GM19467 (cell line): Measurements from ENCODE around the gene MEP1A.

Source experiments
- ATAC-seq: cut with Tn5 transposase; IDR thresholded peaks from one replicate; pipeline ENCODE4 v1.9.1; 2021; ENCODE audit warnings: mild to moderate bottlenecking, moderate library complexity; ENCODE audit not compliant: unreplicated experiment

Gene MEP1A

DNA sequence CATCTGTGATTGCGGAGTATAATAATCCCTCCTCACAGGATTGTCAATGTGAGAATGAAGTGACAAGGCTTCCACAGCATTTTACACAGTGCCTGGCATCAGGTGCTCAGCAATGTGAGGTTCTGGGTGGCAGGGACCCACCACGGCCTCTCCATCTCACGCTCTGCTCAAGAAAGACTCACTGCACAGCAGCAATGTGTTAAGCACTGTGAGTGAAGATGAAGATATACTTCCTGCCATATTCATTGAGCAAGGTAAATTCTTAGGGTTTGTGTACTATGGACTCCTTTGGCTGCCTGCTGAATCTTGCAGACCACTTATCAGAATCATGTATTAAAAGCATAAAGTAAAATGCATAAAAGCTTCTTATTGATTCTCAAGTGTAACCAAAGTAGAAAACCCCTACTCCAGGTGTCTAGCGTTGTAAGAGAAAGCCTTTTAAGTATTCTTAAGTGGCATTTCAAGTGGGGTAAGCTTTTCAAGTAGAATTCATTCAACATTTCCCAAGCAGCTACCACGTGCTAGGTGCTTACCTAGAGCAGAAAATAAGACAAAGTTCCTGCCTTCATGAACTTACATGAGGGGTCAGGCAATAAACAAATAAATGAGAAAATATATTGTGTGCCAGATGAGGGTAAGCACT, 17.0 kb upstream of the MEP1A start:
- ATAC-seq = no peak

DNA sequence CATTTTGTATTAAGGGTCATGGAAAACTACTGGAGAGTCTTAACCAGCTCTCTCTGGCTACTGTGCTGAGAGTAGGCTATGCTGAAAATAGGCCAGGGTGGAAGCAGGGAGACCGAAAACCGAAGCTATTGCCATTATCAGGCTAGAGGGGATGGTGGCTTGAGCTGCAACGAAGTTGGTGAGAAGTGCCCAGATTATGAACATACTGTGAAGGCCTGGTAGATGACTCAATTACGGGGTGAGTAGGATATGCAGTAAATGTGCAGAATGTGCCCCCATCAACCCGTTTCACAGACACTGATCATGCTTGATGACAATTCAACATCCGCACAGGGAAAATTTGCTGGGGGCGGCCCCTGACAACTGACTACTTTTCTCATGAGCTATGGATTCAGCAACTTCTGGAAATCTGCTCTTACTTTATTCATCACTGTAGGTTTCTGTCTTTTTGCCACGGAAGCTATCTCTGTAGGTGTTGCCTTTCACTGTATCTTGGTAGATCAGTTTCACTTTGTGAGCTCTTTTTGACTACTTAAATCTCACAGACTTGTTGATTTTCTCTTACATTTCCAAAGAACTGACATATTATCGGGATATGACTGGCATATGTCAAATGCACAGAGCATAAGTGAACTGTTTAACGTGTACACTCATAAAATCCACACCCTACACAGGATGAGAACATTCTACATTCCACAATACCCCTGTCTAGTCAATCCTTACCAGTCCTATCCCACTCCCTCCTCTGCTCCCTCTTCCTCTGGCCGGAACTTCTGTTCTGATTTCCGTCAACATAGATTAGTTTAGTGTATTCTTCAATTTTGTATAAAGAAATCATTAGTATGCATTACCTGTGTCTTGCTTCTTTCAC, 15.5 kb upstream of the MEP1A start:
- no peak for ATAC-seq

DNA sequence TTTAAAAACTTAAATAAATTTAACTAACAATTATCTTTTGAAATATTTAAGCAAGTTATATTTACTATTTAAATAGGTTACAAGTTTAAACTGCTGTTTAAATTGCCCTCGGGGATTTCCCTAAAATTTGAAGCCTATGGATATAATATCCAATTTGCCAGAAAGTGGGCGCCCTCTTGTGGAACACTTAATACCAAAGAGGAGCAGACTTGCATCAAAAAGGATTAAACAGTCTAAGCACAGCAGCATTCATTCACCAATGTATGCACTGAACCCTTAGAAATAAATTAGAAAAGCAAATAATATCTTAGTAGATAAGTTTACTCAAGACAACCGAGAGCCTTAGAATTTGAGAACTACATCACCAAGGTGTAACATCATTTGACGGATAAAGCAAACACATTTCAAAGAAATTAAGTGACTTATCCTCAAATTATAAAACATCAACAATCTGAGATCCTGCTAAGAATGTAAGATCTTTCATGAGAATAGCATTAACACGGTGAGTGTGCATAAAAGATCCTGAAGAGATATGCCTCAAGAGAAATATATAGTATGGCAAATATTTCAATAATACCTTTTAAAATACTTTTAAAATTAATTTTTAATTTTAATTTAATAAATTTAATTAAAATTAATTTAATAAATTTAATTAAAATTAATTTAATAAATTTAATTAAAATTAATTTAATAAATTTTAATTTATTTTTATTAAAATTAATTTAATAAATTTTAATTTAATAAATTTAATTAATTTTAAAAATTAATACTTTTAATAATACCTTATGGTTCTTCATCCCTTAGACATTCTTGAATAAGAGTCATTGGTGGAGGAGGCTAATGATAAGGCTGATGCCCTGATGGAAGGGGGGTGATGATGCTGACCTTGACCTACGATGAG, 11.5 kb upstream of the MEP1A start:
- ATAC-seq = no peak

DNA sequence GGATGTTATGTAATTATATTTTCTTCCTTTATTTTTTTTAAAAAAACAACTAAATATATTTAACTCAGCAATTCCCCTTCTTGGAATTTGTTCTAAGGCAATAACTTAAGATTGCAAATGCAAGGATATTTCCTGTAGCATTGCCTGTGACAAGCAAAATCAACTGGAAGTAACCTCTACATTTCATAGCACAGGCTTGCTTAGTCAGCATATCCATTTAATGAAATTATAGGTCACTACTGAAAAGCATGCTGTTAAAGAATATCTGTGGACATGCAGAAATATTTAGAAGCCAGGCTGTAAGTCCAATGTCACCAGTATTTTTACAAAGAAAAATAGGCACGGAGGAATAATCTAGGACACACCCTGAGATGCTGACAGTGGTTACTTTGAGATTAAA, 8.7 kb upstream of the MEP1A start:
- no peak for ATAC-seq

DNA sequence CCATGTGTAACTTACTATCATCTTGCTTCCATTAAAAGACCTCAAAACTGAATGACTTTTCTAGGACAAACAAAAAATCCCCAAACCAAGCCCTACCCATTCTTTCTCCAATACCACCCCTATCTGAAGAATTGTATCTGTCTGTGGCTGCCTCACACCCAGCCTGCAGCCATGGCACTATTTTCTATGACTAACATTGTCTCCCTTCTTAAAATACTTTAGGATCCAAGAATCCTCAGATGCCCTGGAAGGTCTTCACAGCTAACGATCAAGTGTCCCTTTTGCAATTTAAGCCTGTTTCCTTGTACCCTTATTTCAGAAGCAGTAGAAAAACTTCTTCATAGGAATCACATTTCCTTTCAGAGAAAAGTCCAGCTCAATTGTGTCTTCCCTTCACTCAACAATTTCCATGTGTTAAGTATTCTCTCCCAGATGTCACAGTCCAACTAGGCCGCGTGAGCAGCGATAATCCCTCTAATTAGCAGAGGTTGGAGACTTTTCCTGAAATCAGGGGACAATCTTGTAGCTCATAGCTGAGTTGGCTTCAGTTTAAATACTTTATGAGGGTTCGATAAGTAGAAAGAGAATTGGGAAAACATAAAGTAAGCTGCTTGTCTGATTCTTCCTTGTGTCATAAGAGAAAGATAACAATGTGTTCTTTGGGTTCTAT, 5.2 kb upstream of the MEP1A start:
- ATAC-seq = no peak

DNA sequence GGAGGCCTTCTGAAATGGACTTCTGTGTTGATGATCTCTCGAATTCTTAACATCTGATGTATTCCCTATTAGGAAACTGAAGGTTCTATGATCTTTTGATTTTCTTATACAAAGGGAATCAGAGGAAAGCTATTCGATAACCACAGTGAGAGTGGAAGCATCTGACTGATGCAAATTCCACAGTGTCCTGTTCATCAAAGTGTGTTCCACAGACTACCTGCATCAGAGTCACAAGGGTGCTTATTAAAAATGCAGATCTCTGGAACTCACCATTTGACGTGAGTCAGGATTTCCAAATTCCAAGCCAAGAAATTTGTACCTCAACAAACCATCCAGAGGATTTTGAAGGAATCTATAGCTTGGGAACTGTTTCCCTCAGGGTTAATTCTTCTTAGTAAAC, 4.4 kb upstream of the MEP1A start:
- ATAC-seq = no peak

DNA sequence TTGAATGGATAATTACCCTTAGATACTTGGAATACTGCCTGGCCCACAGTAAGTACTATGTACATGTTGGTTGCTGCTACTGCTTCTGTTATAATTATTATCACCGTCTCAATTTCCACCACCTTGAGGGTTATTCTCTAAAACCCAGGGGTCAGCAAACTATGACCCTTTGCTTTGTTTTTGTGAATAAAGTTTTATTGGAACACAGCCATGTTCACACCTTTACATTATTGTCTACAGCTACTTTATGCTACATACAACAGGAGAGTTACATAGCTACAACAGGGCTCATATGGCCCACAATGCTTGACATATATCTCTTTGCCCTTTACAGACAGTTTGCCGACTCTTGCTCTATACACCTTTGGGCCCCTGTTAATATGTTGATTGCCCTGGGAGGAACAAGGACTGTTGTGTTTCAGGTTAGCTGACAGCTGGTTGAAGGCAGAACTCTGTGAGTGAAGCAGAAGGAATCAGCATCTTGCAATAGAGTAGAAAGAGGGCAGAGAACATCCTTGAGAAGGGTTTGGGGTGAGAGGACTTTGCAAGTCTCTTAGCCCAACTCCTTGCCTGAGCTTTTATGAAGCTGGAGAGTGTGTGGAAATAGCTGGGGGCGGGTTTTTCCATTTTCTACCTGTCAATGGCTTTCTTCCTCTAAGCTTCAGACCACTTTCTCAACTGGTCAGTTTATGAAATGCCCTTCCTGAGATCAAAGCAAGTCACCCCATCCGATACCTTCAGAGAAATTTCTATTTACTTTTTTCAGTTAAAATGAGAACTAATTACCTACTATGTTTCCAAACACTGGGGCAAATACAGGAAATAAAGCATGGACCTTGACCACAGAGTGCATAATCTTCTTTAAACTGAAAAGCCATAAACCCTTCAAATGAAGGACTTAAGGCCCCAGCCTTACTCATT, 3.5 kb upstream of the MEP1A start:
- ATAC-seq = no peak

DNA sequence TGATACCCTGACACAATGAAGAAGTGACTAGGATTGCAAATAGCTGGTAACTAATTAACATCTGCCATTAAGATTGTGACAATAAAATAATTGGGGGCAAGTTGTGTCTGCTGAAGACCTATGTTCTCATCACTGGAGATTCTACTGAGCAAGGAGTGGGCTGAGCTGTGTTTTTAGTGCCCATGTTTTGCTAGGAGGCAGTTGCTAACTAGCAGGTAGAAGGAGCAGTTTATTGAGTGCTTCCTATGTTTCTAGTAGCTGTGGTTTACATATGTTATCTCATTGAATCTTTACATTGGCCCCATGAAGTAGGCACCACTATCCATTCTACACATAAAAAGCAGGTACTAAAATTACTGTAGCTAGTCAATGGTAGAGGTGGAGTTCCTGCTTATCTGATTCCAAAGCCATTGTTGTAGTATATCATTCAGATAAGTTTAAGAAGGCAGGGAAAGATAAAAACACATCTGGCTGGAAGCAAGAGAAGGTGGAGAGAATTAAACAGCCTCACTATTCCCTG, 2.8 kb upstream of the MEP1A start:
- no peak for ATAC-seq

DNA sequence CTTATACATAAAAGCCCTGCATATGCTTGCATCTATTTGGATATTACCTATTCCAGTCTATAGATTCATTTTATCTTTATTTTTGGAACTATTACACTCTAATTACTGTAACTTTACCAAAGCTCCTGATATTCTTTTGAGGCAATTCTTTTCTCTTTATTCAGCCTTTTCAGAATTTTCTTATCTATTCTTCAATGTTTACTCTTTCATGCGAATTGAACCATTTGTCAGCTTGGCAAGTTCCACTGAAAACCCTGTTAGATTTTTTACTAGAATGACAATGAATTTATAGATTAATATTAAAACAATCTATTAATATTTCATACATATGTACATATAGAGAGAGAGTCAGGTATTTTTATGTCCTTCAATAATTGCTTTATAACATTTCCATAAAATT, 554 bp upstream of the MEP1A start:
- ATAC-seq = no peak

DNA sequence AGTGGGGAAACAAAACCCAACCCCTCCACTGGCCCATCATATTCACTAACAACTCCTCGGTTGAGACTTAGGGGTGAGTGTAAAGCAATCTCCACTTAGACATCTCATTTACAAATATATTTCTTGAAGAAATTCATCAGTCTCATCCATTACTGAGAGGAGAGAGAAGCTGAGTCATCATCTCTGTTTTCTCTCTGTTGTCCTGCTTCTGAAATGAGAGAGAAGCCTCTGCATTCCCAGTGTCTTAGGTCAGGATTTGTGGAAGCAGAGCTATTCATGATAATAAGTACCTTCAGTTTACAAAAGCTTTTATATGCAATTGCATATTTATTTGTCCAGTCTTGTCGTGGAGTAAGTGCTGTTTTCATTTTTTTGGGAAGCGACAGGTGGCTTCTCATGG, 879 bp downstream of the MEP1A start:
- no peak for ATAC-seq

DNA sequence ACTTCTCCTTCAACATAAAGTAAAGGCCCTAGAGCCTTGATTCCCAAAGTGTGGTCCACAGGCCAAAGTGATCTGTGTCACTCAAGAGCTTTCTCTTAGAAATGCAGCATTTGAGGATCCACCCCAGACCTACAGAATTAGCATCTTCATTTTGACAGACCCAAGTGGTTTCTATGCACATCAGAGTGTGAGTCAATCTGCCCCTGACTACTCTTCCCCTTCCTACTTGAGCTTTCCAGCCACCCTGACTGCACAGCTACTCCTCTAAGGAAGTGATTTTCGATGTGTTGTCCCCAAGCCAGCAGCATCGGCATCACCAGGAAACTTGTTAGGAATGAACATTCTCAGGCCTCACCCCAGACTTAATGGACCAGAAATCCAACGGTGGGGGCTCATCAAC, 2.6 kb downstream of the MEP1A start:
- ATAC-seq = no peak

DNA sequence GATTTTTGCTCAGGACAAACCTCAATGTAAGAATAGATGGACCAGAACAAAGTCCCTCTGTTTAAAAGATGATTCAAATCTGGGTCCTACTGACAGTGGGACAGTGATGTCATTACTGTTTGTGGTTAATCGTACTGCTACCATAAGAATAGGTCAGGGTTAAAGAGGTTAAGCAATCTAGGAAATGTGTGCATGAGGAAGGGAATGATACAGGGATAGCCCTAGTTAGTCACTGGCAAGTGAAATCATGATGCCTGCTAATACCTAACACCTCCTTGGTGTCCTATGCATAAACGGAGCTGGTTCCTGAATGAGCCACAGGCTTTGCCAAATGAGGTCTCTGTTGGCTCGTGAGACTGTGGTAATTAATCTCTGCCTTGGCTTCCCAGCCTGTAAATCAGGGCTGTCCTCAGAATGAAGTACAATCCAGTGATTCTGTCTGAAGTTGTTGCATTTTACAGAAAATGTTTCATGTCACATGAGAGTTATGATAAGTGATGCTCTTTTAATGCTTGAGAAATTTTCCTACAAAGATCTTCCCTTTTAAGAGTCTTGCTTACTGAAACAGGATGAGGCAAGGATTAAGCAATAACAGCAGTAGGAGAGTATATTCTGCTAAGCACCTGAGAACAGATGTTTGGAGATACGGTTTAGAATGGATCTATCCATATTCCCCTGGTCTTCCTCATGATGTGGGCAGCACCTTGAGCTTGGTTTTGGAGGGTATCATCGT, 3.8 kb downstream of the MEP1A start:
- ATAC-seq = no peak

DNA sequence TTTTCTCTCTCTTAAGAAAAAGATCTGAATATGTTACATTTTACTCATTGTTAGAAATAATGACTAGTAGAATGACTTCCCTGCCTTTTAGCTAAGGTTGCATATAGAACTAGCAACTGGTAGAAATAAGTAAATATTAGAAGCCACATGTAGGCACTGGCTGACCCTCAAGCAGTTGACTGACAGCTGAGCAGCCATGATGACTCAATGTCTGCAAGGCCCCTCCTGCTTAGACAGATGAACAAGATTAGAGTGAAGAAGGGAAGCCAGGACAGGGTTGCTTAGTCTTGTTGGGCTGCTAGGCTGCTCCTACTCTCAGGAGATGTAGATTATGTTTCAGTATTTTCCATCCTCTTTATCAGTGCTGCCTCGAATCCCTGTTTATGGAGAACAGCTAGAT, 6.5 kb downstream of the MEP1A start:
- ATAC-seq = no peak

DNA sequence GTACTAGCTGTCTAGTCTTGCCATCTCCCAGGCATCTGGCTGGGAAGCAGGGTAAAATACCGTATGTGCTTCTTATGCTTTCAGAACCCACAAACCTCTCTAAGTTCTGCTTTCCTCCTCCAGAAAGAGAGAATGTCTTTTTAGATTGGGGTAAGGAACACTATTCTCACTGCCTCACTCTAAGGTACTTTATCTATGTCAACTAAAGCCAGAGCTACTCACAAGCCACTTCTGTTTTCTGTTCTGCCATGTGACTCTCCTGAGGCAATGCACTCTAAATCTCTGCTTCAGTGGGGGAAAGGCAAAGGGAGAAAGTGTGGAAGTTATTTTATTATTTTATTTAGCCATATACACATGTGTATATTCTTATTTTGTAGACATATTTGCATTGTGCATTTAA, 15.6 kb downstream of the MEP1A start:
- ATAC-seq = no peak

DNA sequence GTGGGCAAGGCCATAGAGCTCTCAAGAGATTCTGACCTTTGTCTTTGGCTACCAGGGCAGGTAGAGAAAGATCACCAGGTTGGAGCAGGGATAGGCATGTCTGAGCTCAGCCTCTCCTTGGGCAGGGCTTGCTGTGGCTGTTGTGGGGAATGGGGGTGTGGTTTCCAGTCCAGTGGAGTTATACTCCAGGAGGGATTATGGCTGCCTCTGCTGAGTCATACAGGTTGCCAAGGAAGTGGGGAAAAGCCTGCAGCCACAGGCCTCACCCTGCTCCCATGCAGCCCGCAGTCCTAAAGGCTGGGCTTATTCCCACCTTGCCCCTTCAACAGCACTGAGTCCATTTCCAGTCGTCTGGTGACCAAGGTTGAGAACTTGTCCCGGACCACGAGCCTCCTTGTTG, 21.9 kb downstream of the MEP1A start:
- no peak for ATAC-seq

DNA sequence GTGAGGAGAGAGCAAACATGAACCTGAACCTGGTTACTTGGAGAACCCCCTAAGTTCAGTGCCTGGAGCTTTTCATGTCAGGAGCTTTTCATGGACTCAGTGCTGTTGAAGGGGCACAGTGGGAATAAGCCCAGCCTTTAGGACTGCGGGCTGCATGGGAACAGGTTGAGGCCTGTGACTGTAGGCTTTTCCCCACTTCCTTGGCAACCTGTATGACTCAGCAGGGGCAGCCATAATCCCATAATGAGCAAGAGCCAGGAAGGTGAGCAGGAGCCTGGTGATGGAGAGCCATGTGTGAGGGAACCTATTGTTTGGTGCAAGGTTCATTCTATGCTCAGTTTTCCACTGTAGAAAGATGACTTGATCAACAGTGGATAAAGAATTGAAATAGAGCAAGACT, 23.4 kb downstream of the MEP1A start:
- ATAC-seq = no peak

DNA sequence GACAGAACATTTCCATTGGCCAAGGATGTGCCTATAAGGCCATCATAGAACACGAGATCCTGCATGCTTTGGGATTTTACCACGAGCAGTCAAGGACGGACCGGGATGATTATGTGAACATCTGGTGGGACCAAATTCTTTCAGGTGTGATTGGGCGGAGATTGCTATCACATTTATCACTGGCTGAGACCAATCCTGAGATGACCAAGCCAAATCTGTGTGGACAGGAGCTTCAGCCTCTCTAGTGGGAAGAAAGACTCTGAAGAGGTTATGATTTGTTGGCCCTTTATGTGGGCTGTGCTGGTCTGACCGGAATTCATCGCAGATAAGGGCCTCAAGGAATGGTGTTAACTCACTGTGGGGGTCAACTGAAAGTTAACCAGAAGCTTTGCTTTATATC, 26.4 kb downstream of the MEP1A start:
- ATAC-seq = no peak

DNA sequence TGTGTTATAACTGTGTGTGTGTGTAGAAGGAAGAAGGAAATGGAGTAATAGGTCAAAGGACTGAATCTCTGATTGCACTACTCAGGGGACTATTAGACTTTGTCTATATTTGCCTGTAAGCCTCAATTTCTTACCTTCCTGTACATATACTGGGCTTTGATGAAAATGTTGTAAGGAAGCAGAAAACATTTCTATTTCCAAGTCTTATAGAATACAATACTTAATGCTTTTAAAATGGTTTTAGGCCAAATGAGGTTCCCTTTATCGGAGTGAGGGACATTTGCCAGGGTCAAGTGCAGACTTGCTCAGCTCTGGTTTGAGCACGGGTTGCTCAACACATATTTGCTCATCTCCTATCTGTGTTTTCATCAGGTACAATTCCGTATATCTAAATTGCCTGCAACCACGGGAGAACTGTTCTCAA, 28.3 kb downstream of the MEP1A start:
- ATAC-seq = no peak

DNA sequence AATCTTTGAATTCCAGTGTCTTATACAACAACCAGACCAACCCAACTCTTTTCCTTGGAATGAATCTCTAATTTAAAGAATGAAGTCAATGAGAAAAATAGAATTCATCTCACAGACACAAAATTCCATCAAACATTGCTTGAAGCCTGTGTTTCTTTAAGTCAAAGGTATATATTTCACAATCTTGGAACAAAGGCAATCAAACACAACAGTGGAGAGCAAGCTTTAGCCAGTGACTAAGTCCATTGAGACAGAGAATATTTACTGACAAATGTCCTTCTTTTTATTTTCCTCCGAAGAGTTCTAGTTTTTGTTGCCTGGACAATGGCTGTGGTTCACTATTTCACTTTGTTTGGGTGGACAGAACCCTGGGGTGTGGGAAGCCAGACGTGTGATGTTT, 35.8 kb downstream of the MEP1A start:
- no peak for ATAC-seq
